Activated CD4-positive, alpha-beta T cell treated with anti-CD3 and anti-CD28 coated beads, Interleukin-2, amount 50 U/mL, for 16 hours (primary cell): Measurements from ENCODE around the gene COG6.

Source experiments
- DNase-seq: peaks from one replicate; pipeline ENCODE4 v3.0.0-alpha.2; 2020

The COG6 gene

DNA sequence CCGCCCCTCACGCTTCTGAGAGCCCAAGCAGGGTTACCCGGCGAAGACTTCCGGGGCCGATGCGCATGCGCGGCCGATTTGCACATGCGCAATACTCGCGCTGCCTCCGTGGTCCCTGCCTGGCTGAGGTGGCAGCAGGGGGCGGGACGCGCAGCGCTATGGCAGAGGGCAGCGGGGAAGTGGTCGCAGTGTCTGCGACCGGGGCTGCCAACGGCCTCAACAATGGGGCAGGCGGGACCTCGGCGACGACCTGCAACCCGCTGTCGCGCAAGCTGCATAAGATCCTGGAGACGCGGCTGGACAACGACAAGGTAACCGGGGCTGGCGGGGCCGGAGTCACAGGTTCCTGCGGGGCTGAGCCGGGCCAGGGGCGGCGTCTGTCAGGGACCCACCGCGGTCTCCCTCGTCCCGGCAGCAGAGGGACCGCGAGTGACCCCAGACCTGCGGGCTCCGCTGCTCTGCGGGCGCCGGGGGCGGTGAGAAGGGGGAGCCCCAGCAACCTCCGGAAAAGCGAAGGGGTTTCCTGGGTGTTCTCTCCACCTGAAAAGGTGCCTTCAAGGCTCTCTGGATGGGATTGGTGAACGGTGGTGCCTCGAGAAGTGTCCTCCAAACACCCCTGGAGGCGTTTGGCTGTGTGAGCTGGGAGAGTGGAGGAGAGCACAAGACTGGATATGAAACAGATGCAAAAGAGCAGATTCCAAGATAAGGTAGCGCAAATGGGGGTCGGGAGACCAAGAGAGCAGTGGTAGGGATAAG is at the start of gene COG6:
COG6 (plus strand) TSS at position 94 of the 756 bp plus-strand sequence; CDS start at position 159, 65 bp downstream.
- DNase-seq: peak; percentile 93

DNA sequence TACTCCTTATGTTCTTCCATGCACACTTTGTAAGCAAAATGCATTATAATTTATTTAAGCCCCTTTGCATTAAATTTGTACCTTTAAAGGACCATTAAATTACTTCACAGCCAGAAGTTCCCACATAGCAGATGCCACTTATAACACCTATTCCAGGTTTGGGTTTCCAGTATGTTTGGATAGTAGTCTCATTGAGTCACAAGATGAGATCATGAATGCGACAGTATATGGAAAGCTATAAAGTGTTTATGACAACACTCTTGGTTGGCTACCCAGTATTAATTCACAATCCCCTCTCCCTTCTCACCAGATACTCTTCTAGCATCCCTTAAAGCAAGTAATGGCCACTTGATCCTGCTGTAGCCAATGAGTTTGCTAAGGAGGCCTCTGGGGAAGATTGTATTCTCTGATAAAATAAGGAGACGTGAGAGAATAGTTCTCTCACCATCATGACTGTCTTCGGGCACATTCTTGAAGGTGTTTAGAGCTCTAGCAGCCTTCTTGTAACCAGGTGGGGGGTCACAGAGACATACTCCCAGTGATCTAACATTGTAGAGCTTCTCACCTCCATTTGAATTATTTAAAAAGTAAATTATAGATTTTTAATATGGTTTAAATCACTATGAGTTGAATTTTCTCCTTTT is 49.7 kb upstream of the COG6 start:
- no peak for DNase-seq

DNA sequence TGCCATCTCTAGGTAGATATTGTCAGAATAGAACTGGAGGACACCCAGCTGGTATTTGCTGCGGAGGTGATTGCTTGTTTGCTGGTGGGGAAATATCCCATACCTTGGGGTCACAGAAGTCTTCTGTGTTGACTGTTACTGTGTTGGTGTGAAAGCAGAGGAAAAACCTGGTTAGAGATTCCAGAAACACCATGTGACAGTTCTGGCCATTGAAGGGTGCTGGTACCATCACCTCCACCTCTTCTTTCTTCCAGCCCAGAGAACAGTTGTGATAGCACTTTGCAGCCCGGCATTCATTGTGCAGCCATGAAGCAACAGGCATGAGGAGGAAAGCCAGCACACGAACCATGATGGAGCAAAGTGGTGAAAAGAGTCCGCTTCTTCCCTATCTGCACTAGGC is 47.6 kb upstream of the COG6 start:
- no peak for DNase-seq

DNA sequence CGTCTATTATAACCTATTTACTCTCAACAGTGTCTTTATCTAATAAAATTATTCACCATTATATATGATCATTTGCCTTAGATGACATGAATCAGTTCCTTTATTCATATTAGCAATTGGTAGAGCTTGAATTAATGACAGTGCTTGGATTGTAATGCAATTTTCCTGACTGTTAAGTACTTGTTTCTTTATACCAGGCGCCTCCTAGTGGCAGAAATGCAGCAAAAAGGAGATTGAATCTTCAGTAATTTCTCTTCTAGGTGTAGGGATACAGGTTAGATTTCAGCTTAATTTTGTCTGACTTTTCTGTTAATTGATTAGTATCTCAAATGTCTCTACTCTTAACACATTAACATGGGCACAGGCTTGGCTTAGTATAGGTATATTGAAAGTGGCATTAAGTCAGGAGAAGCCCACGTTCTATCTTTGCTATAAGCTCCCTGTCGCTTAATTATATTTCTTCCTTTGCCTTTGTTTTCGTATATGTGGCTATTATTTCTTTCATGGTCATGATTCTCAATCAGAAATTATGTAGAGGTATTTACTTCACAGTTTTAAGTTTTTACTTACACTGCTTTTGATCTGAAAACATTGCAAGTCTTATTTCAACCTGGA is 43.3 kb upstream of the COG6 start:
- DNase-seq: peak; percentile 55

DNA sequence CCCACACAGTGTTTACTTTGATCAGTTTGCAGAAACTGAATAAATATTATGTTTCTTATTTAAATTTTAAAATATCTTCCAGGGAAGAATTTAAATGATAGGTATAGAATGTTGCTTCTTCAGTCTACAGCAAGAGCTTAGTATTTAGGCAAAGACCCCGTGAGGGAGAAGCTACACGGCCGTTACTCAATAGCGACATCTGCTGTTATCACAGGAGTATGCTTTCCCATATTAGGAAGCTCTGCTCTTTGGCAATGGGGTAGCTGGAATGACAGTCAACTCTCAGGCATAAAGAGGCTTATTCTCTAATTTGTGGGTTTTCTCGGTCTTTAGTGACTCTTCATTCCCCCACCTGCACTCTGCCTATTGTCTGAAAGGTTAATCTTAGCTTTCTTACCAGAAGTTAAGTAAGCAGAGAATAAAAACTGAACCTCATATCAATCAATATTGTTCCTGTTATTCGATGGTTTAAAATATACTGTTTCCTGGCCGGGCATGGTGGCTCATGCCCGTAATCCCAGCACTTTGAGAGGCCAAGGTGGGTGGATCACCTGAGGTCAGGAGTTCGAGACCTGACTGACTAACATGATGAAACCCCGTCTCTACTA is 39.3 kb upstream of the COG6 start:
- peak; percentile 53 for DNase-seq

DNA sequence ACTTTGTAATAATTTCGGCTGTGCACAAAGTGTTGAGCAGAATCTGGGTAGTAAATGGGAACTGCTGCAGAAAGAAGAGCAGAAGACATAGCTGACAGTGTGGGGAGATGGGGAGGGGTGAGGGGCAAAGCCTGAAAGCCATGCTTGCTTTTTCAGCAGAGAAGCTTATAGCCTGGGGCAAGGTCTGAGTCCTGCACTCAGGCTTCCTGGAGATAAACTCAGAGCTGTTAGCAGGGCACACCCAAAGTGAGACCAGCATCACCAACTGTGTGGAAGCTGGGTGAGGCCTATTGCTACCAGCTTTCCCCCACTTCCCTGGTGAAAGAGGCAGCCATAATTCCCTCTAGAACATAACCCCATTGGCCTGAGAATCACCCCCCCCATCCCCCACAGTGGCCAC is 36.9 kb upstream of the COG6 start:
- DNase-seq: no peak

DNA sequence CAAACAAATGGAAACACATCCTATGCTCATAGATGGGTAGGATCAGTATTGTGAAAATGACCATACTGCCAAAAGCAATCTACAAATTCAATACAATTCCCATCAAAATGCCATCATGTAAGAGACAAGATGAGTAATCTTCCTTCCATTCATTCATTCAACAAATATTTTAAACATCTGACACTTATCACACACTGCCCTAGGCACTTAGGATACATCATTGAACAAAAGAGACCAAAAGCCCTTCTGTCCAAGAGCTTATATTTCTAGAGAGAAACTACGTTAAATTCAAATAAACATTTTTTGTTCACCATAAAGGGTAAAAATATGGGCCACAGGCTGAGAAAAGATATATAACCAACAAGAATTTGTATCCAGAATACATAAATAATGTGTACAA is 32.0 kb upstream of the COG6 start:
- DNase-seq: no peak

DNA sequence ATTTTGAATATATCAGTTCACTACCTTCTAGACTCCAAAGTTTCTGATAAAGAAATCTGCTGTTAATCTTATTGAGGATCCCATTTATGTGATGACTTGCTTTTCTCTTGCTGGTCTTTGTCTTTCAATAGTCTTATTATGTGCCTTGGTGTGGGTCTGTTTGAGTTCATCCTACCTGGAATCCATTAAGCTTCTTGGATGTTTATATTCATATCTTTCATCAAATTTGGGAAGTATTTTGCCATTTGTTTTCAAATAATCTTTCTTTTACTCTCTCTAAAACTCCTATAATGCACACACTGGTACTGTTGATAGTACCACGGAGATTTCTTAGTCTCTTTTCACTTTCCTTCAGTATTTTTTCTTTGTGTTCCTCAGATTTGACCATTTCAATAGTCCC is 24.2 kb upstream of the COG6 start:
- no peak for DNase-seq

DNA sequence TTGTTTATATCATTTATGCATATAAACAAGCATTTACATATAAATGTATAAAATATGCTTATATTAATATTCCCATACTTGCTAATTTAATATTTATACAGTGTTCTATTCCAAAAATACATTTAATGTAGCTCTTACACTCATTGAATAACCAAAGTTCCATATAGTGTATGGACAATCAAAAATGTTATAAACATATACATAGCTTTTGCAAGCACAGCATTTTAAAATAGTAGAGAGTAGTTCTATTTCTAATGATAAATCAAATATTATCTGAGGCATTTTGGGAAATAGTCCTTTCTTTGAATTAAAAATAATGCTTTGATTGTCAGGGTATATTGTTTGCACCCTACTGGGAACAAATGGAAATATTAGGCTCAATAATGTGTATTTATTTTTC is 22.5 kb upstream of the COG6 start:
- no peak for DNase-seq

DNA sequence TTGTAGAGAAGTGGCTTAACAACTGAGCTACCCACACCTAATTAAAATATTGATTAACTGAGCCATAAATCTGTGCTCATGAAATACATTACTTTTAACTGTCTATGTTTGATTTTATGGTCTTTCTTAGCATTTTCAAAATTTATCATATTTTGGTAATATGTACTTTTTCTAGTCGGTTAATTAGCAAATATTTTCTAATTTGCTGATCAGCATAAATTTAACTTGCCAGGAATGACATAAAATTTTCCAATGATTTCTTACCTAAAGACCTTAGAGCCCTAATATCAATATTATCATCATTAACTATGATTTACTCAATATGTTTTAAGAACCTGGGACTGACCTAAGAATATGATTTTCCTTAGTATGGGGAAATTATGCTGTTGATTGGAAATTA is 19.9 kb upstream of the COG6 start:
- no peak for DNase-seq

DNA sequence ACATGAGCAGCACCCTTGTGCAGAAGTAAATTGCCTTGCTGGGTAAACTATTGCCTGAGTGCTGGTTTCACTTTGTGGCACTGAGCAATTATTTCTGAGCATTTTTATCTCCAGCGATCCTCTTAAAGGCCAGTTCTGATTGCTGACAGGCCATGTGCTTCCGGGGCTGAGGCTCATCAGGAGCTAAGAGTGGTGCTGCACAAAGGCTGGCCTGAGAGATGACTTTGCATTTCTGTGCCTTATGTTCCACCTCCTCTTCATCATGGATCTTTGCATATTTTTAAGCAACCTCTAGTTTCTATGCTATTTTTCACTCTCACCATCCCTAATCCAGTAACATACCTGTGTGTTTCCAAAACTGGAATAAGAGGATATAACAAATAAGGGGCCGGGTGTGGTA is 17.6 kb upstream of the COG6 start:
- DNase-seq: no peak

DNA sequence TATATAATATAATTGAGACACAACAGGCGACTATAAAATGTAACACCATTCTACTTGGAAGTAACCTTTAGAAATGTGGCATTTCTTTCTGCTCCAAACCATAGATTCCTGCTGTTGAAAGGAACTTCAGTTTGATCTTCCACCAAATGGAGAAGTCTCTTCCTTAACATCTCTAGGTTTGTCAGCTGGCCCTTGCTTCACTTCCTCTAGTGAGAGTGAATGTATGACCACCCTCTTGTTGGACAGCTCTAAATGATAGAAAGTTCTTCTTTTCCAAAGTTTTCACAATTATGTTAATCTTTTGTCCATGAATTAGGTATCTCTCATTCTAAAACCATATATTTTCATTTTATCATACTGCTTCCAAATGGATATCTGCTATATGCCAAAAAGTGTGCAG is 13.8 kb upstream of the COG6 start:
- DNase-seq: no peak

DNA sequence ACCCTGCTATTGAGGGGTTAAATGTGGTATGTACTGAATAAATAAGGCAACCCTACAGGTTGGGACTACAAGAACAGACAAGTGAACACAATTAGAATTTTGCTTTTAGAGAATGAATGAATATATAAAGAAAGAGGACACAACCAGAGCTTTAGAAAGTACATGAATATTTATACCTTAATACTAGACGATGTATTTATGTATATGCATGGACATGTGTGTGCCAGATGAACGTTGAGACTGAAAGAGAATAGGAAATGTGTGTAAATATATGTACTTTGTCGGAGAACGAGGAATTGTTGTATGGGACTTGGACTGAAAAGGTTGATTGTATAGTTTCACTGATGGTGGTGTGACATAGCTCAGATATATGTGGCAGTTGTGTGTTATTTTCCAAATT is 9.3 kb upstream of the COG6 start:
- DNase-seq: no peak

DNA sequence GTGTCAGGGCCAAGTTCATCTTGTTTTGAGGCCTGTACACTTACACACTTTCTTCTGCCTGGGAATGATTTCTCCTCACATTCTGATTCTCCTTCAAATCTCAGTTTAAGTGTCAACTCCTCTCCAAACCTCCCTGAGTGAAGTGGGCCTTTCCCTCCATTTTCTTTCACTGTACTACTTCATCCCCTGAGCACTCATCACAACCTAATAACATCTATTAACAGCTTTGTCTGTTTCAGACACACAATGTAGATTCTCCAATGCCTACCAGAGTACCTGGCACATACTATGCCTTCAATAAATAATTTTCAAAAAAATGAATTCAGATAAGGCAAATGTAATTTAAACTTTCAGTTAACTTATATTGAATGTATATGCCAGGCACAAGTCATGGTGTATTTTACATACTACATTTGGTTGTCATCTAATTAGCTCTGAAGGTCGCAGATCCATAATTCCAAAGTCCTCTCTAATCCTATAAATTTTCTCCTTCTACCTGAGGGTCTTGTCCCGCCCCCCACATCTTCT is 357 bp upstream of the COG6 start:
- DNase-seq: no peak

DNA sequence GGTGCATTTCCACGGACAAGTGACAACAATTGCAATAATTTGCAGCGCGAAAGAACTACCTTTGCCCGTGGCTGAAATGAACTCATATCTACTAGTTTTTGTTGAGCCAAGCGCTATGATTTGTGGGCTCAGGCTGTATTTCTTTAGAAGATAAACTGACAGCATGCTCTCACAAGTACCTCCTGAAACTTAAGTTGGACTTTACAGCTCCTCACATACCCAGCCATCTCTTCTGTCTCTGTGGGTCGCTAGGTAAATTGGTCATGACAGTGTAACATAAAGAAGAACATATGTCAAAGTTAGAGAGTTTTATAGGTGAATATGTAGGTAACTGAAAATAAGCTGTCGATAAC is 839 bp downstream of the COG6 start:
- no peak for DNase-seq

DNA sequence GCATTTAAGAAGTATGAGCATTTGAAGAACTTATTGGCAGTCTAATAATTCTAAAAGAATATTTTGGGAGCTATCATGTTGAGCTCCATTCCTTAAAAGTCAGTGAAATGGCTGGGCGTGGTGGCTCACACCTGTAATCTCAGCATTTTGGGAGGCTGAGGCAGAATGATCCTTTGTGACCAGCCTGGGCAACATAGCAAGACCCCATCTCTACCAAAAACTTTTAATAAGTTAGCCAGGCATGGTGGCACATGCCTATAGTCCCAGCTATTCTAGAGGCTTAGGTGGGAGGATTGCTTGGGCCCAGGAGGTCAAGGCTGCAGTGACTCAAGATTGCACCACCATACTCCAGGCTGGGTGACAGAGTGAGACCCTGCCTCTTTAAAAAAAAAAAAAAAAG is 8.0 kb downstream of the COG6 start:
- no peak for DNase-seq

DNA sequence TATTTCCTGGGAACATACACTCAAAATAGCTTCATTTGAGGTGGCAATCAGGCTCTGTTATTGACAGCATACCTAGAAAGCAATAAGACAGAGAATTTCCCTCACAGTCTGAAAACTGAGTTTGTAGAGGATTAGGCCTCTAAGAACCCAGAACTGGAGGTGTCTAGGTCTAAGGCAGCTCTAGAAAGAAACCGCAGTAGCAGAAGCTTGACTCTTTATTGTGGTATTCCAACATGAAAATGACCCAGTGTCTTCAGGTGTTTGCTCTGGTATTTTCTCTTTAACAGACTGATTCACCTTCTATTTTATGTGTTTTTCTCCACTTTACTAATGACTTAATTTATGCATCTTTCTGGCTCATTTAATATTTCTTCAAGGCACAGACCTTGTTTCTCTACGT is 8.5 kb downstream of the COG6 start:
- no peak for DNase-seq

DNA sequence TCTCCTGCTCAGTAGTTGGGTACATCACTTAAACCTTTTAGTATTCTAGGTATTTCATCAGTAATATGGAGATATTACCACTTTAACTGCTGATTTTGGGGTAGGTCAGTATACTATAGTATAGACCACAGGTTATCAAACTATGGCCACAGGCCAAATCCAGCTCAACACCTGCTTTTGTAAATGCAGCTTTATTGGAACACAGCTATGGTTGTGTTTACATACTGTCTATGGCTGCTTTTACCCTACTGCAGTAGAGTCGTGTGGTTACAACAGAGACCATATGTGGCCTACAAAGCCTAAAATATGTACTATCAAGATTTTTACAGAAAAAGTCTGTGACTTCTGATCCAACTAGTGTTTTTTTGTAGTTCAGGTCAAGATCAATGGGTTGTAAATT is 10.3 kb downstream of the COG6 start:
- DNase-seq: no peak

DNA sequence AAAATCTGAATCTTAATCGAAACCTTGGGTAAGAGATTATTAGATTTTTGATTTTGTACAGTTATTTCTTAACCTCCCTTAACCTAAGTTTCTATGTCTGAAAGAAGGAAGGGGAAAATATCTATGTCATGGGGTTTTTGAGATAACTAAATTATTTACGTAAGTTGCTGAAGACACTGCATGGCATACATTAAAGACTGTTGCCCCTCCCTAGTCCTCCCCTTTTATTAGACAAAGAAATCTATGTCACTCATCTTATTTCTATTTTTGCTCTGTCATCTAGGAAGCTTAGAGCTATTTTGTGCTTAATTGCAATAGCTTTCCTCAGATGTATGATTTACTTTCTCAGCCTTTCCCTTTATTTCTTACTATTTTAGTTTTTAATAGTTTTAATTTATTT is 15.0 kb downstream of the COG6 start:
- DNase-seq: no peak

DNA sequence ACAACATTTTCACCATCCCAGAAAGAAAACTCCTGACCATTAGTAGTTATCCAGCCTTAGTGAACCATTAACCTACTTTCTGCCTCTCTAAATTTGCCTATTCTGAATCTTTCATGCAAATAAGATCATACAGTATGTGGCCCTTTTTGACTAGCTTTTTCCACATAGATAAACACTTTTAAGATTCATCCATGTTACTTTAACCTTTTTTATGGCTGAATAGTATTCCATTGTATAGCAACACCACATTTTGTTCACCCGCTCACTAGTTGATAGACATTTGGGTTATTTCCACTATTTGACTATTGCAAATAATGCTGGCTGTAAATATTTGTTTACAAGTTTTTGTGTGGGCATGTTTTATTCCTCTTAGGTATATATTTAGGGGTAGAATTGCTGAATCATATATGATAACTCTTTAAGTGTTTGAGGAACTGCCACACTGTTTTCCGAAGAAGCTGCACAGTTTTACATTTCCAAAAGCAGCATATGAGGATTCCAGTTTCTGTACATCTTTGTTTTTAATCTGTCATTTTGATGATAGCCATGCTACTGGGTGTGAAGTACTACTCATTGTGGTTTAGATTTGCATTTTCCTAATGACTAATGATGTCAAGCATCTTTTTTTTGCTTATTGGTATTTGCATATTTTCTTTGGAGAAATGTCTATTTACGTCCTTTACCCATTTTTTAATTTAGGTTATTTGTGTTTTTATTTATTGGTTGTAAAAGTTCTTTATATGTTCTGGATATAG is 17.1 kb downstream of the COG6 start:
- no peak for DNase-seq

DNA sequence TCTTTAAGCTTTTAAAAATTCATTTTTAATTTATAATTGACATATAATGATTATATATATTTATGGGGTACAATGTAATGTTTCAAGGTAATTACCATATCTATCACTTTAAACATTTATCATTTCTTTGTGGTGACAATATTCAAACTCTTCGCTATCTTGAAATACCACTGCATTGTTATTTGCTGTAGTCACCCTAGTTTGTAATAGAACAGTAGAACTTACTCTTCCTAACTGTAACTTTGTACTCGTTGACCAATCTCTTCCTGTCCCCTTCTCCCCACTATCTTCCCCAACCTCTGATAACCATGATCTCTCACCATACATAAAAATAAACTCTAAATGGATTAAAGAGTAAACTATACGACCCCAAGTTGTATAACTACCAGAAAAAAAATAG is 20.4 kb downstream of the COG6 start:
- DNase-seq: no peak

DNA sequence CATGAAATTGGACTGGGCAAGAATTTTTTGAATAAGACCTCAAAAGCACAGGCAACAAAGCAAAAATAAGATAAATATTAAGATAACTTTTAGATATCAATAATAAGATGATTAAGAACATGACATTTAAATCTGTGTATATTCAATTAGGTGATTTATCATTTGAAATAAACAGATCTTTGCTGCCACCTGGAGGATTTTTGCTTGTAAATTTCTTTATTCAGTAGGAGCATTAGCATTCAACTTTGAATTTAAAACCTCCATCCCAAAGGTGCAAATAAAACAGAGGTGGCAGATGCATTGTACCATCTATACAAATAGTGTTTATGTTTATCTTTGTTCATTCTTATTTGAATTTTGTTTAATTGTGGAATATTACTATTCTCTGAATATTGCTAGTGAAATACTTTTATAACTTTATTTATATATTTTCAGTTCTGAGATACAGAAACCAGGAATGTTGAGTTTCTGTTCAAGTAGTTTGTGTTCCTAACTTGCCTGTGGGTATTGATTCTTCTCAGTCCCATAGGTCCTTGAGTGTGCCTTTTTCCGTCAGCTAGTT is 20.9 kb downstream of the COG6 start:
- peak; percentile 46 for DNase-seq

DNA sequence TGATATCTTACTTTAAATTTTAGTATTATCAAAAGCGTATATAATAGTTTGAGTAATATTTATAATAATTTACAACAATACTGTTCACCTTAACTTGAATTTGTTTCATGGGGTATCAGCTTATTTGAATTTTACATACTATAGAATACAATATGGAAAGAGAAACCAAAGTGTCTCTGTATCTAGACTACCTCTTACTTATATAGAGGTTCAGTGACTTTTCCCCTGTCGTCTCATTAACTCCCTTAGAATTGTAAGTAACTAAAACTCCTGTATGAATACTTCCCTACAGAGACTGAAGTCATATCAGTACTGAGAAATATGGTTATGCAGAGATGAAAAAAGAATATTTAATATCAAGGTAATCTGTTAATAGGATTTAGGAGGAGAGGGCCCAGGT is 26.8 kb downstream of the COG6 start:
- no peak for DNase-seq
